Measurements from ENCODE around the gene ADGRL1. TPM values are rescaled to one million over a fixed set of nuclear protein-coding genes. Genes with fewer than 3 reads are reported as not detected.
A peak's percentile ranks its signal among the peaks of the same experiment; 100 is the strongest.

ADGRL1 gene
- total RNA-seq, 1 experiment from 2014 or later: 117 TPM

- no peak within 1 kb of the TSS for H3K18ac ChIP-seq (ENCODE audit: insufficient read length, low read depth, low read length)
These were observed 88.3 kb downstream of the ADGRL1 start, which contains the start of gene PRKACA for GRCh38 chr19:14117668-14118164. PRKACA (minus strand) TSS chr19:14117762; CDS start chr19:14117547, 215 bp downstream.

More at GRCh38 chr19:14117668-14118164, 88.3 kb downstream of the ADGRL1 start, which contains the start of gene PRKACA:
- Histone ChIP-seq H3K27me3 (ENCODE audit: insufficient read depth, low read length) (no peaks in the 10 kb centered on the region; the same call in 1 of the 2 replicates), H2BK20ac (ENCODE audit: low read depth, low read length, poor library complexity, severe bottlenecking) (no peak within 1 kb of the TSS), H3K79me1 (ENCODE audit: insufficient read depth, low read depth, low read length, poor library complexity, severe bottlenecking) (no peaks in the 10 kb centered on the region), H2AK5ac (ENCODE audit: insufficient read length, low read length) (no peak within 1 kb of the TSS), H2BK120ac (ENCODE audit: low read depth, low read length, poor library complexity, severe bottlenecking) (no peak within 1 kb of the TSS), H3K56ac (ENCODE audit: insufficient read length, low read depth, low read length) (no peak within 1 kb of the TSS), H2BK15ac (ENCODE audit: low read depth, low read length) (no peak within 1 kb of the TSS), H2BK5ac (ENCODE audit: insufficient read length, low read length) (no peak within 1 kb of the TSS), H2BK12ac (ENCODE audit: insufficient read length, low read depth, low read length) (no peak within 1 kb of the TSS), H4K8ac (replicated peaks; ENCODE audit: insufficient read length, low read depth, low read length) (no peak within 1 kb of the TSS), H3K23ac (ENCODE audit: insufficient read length, low read depth, low read length) (no peak within 1 kb of the TSS), H3K79me2 (ENCODE audit: insufficient read depth, low read length) (peaks cover 2% of the 10 kb centered on the region; the same call in 1 of the 2 replicates), H3K4me1 (ENCODE audit: insufficient read depth, low read length) (peaks cover 9% of the 10 kb centered on the region; the same call in 1 of the 2 replicates), H3K23me2 (ENCODE audit: insufficient read length, low read depth, low read length, poor library complexity, severe bottlenecking) (peaks cover 16% of the 10 kb centered on the region), H3K4ac (ENCODE audit: low read depth, low read length) (no peak within 1 kb of the TSS), H3K9me3 (ENCODE audit: control insufficient read depth, low read depth, low read length) (no peaks in the 10 kb centered on the region), H4K20me1 (ENCODE audit: control insufficient read depth, insufficient read depth, insufficient read length) (no peaks in the 10 kb centered on the region), H4K91ac (ENCODE audit: insufficient read length, low read depth, low read length) (no peak within 1 kb of the TSS), H3K4me2 (ENCODE audit: insufficient read depth, insufficient read length, low read length) (peak within 1 kb of the TSS; percentile 69), H3T11ph (ENCODE audit: low read length) (no peak within 1 kb of the TSS), H3K27ac (ENCODE audit: insufficient read length, low read depth, low read length) (no peak within 1 kb of the TSS), H2AFZ (ENCODE audit: low read length) (no peak within 1 kb of the TSS), H3K14ac (ENCODE audit: insufficient read depth, low read length) (no peak within 1 kb of the TSS; the same call in 1 of the 2 replicates), H3K9ac (ENCODE audit: extremely low read depth, insufficient read length, low read length) (peak within 1 kb of the TSS; percentile 46), H4K5ac (ENCODE audit: insufficient read length, low read depth, low read length) (no peak within 1 kb of the TSS)
- H3K36me3 Mint-ChIP-seq (ENCODE audit: insufficient read depth in 1 of 3, low read depth in 3 of 3): peaks cover 10 to 22% (median 16%) of the 10 kb centered on the region in 3 experiments
- H3K4me1 Mint-ChIP-seq: peaks cover 31 to 34% of the 10 kb centered on the region in 2 experiments
- H3K4me3 Mint-ChIP-seq: peak within 1 kb of the TSS; percentile 79 to 93
- H3K9me3 Mint-ChIP-seq: no peaks in the 10 kb centered on the region
- TF ChIP-seq, protein P1, sequence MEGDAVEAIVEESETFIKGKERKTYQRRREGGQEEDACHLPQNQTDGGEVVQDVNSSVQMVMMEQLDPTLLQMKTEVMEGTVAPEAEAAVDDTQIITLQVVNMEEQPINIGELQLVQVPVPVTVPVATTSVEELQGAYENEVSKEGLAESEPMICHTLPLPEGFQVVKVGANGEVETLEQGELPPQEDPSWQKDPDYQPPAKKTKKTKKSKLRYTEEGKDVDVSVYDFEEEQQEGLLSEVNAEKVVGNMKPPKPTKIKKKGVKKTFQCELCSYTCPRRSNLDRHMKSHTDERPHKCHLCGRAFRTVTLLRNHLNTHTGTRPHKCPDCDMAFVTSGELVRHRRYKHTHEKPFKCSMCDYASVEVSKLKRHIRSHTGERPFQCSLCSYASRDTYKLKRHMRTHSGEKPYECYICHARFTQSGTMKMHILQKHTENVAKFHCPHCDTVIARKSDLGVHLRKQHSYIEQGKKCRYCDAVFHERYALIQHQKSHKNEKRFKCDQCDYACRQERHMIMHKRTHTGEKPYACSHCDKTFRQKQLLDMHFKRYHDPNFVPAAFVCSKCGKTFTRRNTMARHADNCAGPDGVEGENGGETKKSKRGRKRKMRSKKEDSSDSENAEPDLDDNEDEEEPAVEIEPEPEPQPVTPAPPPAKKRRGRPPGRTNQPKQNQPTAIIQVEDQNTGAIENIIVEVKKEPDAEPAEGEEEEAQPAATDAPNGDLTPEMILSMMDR (conservative IDR thresholded peaks at IDR 0.05): no peak
- peak within 1 kb of the TSS; percentile 70 to 98 (median 95); a peak in 6 of 7 replicates for H3K27ac Mint-ChIP-seq
- no CpG with 5 or more reads among the region's 67 CpGs for WGBS (ENCODE audit: extremely low coverage, insufficient read length, low lambda C conversion rate)
- peaks cover 2% of the 10 kb centered on the region; the same call in 1 of the 2 replicates for H3K27me3 Mint-ChIP-seq (ENCODE audit: low read depth)
- peak; percentile 99 for DNase-seq

Data from H9 (cell line).